ENCODE data around the gene LIMA1.
"Not testable (repeated sequence)": the region's sequence is repeated elsewhere in the genome, so short reads cannot be mapped to it uniquely, and the experiment has no call there.

The LIMA1 gene

GRCh38 chr12:50251619-50252252 is 31.6 kb downstream of the LIMA1 start:
- no peaks in the 10 kb centered on the region for H3K27me3 ChIP-seq (replicated peaks in 2 of 5; ENCODE audit: control insufficient read depth in 4 of 5, insufficient read depth in 5 of 5, low read length in 4 of 5)
- H3K36me3 ChIP-seq (ENCODE audit: control insufficient read depth in 4 of 4, insufficient read depth in 4 of 4, low read length in 3 of 4), result peaks cover 0 to 3% (median 0%) of the 10 kb centered on the region in 4 experiments
- H3K4me1 ChIP-seq (ENCODE audit: control extremely low read depth in 1 of 4, control insufficient read depth in 4 of 4, insufficient read depth in 4 of 4, low read length in 3 of 4), result peaks cover 0 to 3% (median 0%) of the 10 kb centered on the region in 4 experiments
- no peak overlapping the region for H3K27ac ChIP-seq (ENCODE audit: insufficient read depth in 1 of 2, low read depth in 1 of 2, low read length in 2 of 2, poor library complexity in 1 of 2, severe bottlenecking in 2 of 2)
- CTCF ChIA-PET, result no interaction called here
- 80% methylated on average over 4 of the region's 6 CpGs for WGBS (ENCODE audit: insufficient coverage)
- H3K4me3 ChIP-seq (ENCODE audit: control insufficient read depth in 1 of 7, extremely low read depth in 1 of 7, insufficient read depth in 4 of 7, low read depth in 2 of 7, low read length in 6 of 7), result no peak overlapping the region
- POLR2A ChIA-PET, result no interaction called here
- H3K9me3 ChIP-seq (ENCODE audit: control extremely low read depth in 1 of 5, control insufficient read depth in 4 of 5, insufficient read depth in 2 of 5, low read depth in 1 of 5, low read length in 4 of 5), result no peaks in the 10 kb centered on the region
- DNase-seq, result no peak

GRCh38 chr12:50249464-50250182 is 33.7 kb downstream of the LIMA1 start:
- H3K4me3 ChIP-seq (ENCODE audit: control insufficient read depth in 1 of 7, extremely low read depth in 1 of 7, insufficient read depth in 4 of 7, low read depth in 2 of 7, low read length in 6 of 7), result no peak overlapping the region
- ChIA-PET POLR2A (no interaction called here), CTCF (no interaction called here)
- WGBS (ENCODE audit: insufficient coverage), result 93% methylated on average over 4 of the region's 5 CpGs
- peaks cover 0 to 3% (median 0%) of the 10 kb centered on the region in 4 experiments for H3K36me3 ChIP-seq (ENCODE audit: control insufficient read depth in 4 of 4, insufficient read depth in 4 of 4, low read length in 3 of 4)
- no peak overlapping the region for H3K27ac ChIP-seq (ENCODE audit: insufficient read depth in 1 of 2, low read depth in 1 of 2, low read length in 2 of 2, poor library complexity in 1 of 2, severe bottlenecking in 2 of 2)
- DNase-seq, result no peak
- no peaks in the 10 kb centered on the region for H3K27me3 ChIP-seq (replicated peaks in 2 of 5; ENCODE audit: control insufficient read depth in 4 of 5, insufficient read depth in 5 of 5, low read length in 4 of 5)
- H3K9me3 ChIP-seq (ENCODE audit: control extremely low read depth in 1 of 5, control insufficient read depth in 4 of 5, insufficient read depth in 2 of 5, low read depth in 1 of 5, low read length in 4 of 5), result no peaks in the 10 kb centered on the region
- peaks cover 0 to 3% (median 0%) of the 10 kb centered on the region in 4 experiments for H3K4me1 ChIP-seq (ENCODE audit: control extremely low read depth in 1 of 4, control insufficient read depth in 4 of 4, insufficient read depth in 4 of 4, low read length in 3 of 4)

GRCh38 chr12:50248883-50249282 is 34.4 kb downstream of the LIMA1 start:
- POLR2A ChIA-PET, result no interaction called here
- Histone ChIP-seq H3K36me3 (ENCODE audit: control insufficient read depth in 4 of 4, insufficient read depth in 4 of 4, low read length in 3 of 4) (peaks cover 0 to 3% (median 0%) of the 10 kb centered on the region in 4 experiments), H3K27ac (ENCODE audit: insufficient read depth in 1 of 2, low read depth in 1 of 2, low read length in 2 of 2, poor library complexity in 1 of 2, severe bottlenecking in 2 of 2) (no peak overlapping the region), H3K9me3 (ENCODE audit: control extremely low read depth in 1 of 5, control insufficient read depth in 4 of 5, insufficient read depth in 2 of 5, low read depth in 1 of 5, low read length in 4 of 5) (no peaks in the 10 kb centered on the region), H3K4me3 (ENCODE audit: control insufficient read depth in 1 of 7, extremely low read depth in 1 of 7, insufficient read depth in 4 of 7, low read depth in 2 of 7, low read length in 6 of 7) (no peak overlapping the region), H3K27me3 (replicated peaks in 2 of 5; ENCODE audit: control insufficient read depth in 4 of 5, insufficient read depth in 5 of 5, low read length in 4 of 5) (no peaks in the 10 kb centered on the region), H3K4me1 (ENCODE audit: control extremely low read depth in 1 of 4, control insufficient read depth in 4 of 4, insufficient read depth in 4 of 4, low read length in 3 of 4) (no peaks in the 10 kb centered on the region)
- CTCF ChIA-PET, result no interaction called here
- whole genome bisulfite sequencing (ENCODE audit: insufficient coverage), result no CpG with 5 or more reads among the region's 2 CpGs
- no peak for DNase-seq

GRCh38 chr12:50248411-50248810 is 34.9 kb downstream of the LIMA1 start:
- Histone ChIP-seq H3K4me3 (ENCODE audit: control insufficient read depth in 1 of 7, extremely low read depth in 1 of 7, insufficient read depth in 4 of 7, low read depth in 2 of 7, low read length in 6 of 7) (no peak overlapping the region), H3K36me3 (ENCODE audit: control insufficient read depth in 4 of 4, insufficient read depth in 4 of 4, low read length in 3 of 4) (peaks cover 0 to 3% (median 0%) of the 10 kb centered on the region in 4 experiments), H3K4me1 (ENCODE audit: control extremely low read depth in 1 of 4, control insufficient read depth in 4 of 4, insufficient read depth in 4 of 4, low read length in 3 of 4) (no peaks in the 10 kb centered on the region), H3K27me3 (replicated peaks in 2 of 5; ENCODE audit: control insufficient read depth in 4 of 5, insufficient read depth in 5 of 5, low read length in 4 of 5) (no peaks in the 10 kb centered on the region), H3K9me3 (ENCODE audit: control extremely low read depth in 1 of 5, control insufficient read depth in 4 of 5, insufficient read depth in 2 of 5, low read depth in 1 of 5, low read length in 4 of 5) (no peaks in the 10 kb centered on the region), H3K27ac (ENCODE audit: insufficient read depth in 1 of 2, low read depth in 1 of 2, low read length in 2 of 2, poor library complexity in 1 of 2, severe bottlenecking in 2 of 2) (no peak overlapping the region)
- POLR2A ChIA-PET, result no interaction called here
- CTCF ChIA-PET, result no interaction called here
- 100% methylated on average over 1 of the region's 4 CpGs for WGBS (ENCODE audit: insufficient coverage)
- DNase-seq, result no peak

GRCh38 chr12:50247665-50248064 is 35.7 kb downstream of the LIMA1 start:
- H3K4me3 ChIP-seq (ENCODE audit: control insufficient read depth in 1 of 7, extremely low read depth in 1 of 7, insufficient read depth in 4 of 7, low read depth in 2 of 7, low read length in 6 of 7); H3K9me3 ChIP-seq (ENCODE audit: control extremely low read depth in 1 of 5, control insufficient read depth in 4 of 5, insufficient read depth in 2 of 5, low read depth in 1 of 5, low read length in 4 of 5); DNase-seq; CTCF ChIA-PET; H3K36me3 ChIP-seq (ENCODE audit: control insufficient read depth in 4 of 4, insufficient read depth in 4 of 4, low read length in 3 of 4); H3K4me1 ChIP-seq (ENCODE audit: control extremely low read depth in 1 of 4, control insufficient read depth in 4 of 4, insufficient read depth in 4 of 4, low read length in 3 of 4); H3K27ac ChIP-seq (ENCODE audit: insufficient read depth in 1 of 2, low read depth in 1 of 2, low read length in 2 of 2, poor library complexity in 1 of 2, severe bottlenecking in 2 of 2); H3K27me3 ChIP-seq (replicated peaks in 2 of 5; ENCODE audit: control insufficient read depth in 4 of 5, insufficient read depth in 5 of 5, low read length in 4 of 5); POLR2A ChIA-PET: not testable (repeated sequence)
- 100% methylated on average over 4 of the region's 9 CpGs for WGBS (ENCODE audit: insufficient coverage)

- Histone ChIP-seq H3K27me3 (replicated peaks in 2 of 5; ENCODE audit: control insufficient read depth in 4 of 5, insufficient read depth in 5 of 5, low read length in 4 of 5) (no peaks in the 10 kb centered on the region), H3K4me3 (ENCODE audit: control insufficient read depth in 1 of 7, extremely low read depth in 1 of 7, insufficient read depth in 4 of 7, low read depth in 2 of 7, low read length in 6 of 7) (no peak overlapping the region), H3K4me1 (ENCODE audit: control extremely low read depth in 1 of 4, control insufficient read depth in 4 of 4, insufficient read depth in 4 of 4, low read length in 3 of 4) (peaks cover 0 to 7% (median 6%) of the 10 kb centered on the region in 4 experiments), H3K9me3 (ENCODE audit: control extremely low read depth in 1 of 5, control insufficient read depth in 4 of 5, insufficient read depth in 2 of 5, low read depth in 1 of 5, low read length in 4 of 5) (no peaks in the 10 kb centered on the region), H3K36me3 (ENCODE audit: control insufficient read depth in 4 of 4, insufficient read depth in 4 of 4, low read length in 3 of 4) (peaks cover 0 to 3% (median 0%) of the 10 kb centered on the region in 4 experiments), H3K27ac (ENCODE audit: insufficient read depth in 1 of 2, low read depth in 1 of 2, low read length in 2 of 2, poor library complexity in 1 of 2, severe bottlenecking in 2 of 2) (no peak overlapping the region)
- DNase-seq, result peak in 1 of 3 donors; percentile 44
- POLR2A ChIA-PET, result no interaction called here
- WGBS (ENCODE audit: insufficient coverage), result 100% methylated on average over 1 of the region's 3 CpGs
- CTCF ChIA-PET, result no interaction called here
These were observed 36.3 kb downstream of the LIMA1 start for GRCh38 chr12:50246873-50247612.
